HG03571 (cell line): Measurements from ENCODE around the gene ZNF559.
"Not testable (repeated sequence)": the region's sequence is repeated elsewhere in the genome, so short reads cannot be mapped to it uniquely, and the experiment has no call there.

Source experiments
- ATAC-seq: cut with Tn5 transposase; IDR thresholded peaks from one replicate; pipeline ENCODE4 v1.9.1; 2021; ENCODE audit not compliant: unreplicated experiment

The ZNF559 gene

GRCh38 chr19:9323919-9324583 lies at the start of gene ZNF559:
ZNF559 (plus strand) TSS chr19:9324179; CDS start chr19:9338550, 14,371 bp downstream.
- ATAC-seq = peak; percentile 95

- ATAC-seq = not testable (repeated sequence)
These were observed 40.5 kb upstream of the ZNF559 start for GRCh38 chr19:9283485-9283884.

GRCh38 chr19:9289231-9289884 lies 34.6 kb upstream of the ZNF559 start:
- no peak for ATAC-seq

DNA sequence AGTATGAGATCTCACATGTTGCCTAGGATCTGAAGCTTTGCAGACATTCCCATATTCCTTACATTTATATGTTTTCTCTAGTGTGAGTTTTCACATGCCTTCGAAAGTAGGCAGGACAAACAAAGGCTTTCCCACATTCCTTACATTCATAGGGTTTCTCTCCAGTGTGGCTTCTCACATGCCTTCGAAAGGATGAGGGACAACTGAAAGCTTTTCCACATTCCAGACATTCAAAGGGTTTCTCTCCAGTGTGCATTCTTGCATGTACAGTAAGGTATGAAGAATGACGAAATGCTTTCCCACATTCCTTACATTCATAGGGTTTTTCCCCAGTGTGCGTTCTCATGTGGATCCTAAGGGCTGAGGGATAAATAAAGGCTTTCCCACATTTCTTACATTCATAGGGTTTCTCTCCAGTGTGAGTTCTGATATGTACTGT lies 28.5 kb upstream of the ZNF559 start:
- ATAC-seq = no peak

GRCh38 chr19:9296336-9296735 lies 27.6 kb upstream of the ZNF559 start:
- no peak for ATAC-seq

DNA sequence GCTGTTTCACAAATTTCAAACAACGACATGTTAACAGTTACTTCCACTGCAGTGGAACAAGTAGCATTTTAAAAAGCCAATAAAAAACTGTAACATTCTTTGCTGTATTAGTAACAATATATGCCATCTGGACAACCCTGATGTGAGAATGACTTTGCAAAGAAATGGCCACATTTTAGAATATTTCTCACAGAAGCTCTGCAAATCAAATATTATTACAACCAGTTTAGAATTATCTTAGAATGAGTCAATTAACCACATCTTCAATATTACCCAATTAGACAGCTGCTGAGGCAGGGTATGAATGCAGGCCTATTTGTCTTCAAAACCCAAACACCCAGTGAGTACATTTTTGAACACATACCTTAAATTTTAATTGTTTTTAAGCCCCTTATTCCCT lies 17.5 kb upstream of the ZNF559 start:
- ATAC-seq = no peak

- no peak for ATAC-seq
These were observed 15.7 kb upstream of the ZNF559 start for GRCh38 chr19:9308091-9308770.

DNA sequence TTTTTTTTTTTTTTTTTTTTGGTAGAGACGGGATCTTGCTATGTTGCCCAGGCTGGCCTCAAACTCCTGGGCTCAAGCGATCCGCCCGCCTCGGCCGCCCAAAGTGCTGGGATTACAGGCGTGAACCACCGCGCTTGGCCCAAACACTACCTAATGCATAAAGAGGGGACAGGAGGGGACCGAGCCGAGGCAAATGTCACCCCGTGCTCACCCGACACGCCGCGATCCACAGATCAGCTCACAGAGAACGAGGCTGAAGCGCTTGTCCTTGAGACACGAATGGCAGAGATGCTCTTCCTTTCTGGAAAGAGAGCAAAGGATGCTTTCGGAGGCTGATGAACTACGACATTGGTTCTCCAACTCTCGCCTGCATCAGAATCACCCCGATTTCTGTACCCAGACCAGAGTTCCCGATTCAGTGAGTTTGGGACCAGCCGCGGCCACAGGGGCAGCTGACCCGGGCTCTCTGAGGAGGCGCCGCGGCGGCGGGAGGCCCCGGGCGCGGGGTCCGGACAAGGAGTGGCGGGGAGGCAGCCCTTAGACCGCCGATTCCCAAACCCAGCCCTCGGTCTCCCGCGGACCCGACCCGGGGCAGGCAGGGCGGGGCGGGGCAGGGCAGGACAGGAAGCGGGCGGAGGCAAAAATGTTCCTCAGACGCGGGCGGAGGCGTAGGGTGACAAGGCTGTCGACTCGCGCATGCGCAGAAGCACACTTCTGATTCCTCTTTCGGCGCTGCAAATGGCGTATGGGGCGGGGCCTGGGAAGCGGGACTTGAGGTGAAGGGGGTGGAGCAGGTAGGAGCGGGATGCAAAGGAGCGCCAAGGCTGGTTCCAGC lies 14.6 kb upstream of the ZNF559 start, which contains the start of gene ZNF699:
Gene ZNF699, minus strand, starts transcription at position 700 of the 835 bp plus-strand sequence. CDS start 4,719 bp downstream, outside the sequence.
- peak; percentile 88 for ATAC-seq

DNA sequence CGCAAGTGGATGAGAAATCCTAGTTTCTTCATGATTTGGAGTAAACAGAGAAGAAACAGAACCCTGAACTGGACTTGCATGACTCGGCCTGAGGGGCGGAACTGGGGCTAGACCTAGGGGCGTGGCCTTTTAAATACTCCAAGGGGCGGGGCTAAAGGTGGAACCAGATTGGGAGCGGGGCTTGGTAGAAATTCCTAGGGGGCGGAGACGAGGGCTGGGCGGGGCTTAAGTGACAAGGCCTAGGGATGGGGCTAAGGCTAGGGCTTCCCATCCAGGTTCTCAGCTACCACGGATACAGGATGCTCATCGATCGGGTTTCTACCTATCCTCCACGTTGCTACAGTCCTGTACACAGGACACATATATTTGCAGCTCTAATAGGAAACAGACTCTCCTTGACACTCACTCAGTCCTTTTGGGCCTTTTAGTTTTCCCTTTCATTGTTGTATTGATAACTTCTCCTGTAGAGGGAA lies 14.0 kb upstream of the ZNF559 start:
- peak; percentile 57 for ATAC-seq

DNA sequence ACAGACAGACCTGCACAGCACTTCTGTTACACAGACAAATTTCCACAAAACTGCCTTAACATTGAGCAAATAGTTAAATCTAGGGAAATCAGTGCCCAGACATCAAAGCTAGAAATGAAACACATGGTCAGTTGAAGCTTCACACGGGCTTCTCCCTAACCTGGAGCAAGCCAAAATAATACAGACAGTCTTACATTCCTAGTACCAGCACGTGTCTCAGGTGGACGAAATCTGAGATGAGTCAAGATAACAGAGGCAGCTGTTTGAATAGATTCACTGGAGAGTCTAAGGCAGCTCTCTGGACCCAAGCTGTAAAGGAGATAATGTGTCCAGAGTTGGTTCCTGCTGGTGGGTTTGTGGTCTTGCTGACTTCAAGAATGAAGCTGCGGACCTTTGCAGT lies 10.2 kb upstream of the ZNF559 start:
- ATAC-seq = no peak

GRCh38 chr19:9321338-9321737 lies 2.6 kb upstream of the ZNF559 start:
- ATAC-seq = no peak

GRCh38 chr19:9321756-9322155 lies 2.2 kb upstream of the ZNF559 start:
- ATAC-seq = not testable (repeated sequence)

DNA sequence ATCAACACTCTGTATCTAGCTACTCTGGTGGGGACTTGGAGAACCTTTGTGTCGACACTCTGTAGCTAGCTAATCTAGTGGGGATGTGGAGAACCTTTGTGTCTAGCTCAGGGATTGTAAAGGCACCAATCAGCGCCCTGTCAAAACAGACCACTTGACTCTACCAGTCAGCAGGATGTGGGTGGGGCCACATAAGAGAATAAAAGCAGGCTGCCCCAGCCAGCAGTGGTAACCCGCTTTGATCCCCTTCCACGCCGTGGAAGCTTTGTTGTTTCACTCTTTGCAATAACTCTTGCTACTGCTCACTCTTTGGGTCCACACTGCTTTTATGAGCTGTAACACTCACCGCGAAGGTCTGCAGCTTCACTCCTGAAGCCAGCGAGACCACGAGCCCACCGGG lies 1.8 kb upstream of the ZNF559 start:
- ATAC-seq = not testable (repeated sequence)

DNA sequence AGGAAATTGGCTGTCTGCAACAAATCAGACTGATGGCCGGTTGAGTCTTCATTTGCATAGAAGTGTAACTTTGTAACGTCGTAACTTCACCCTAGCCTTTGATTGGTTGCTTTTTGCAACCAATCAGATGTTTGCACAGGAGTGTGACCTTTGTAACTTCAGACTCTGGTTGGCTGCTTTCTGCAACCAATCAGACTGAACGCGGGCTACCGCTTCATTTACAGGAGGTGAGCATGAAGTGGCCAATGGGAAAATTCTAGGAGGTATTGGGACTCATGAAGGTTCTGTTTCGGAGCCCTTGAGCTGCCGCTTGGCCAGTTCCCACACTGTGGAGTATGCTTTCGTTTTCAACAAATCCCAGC lies 441 bp upstream of the ZNF559 start:
- ATAC-seq = peak; percentile 24

DNA sequence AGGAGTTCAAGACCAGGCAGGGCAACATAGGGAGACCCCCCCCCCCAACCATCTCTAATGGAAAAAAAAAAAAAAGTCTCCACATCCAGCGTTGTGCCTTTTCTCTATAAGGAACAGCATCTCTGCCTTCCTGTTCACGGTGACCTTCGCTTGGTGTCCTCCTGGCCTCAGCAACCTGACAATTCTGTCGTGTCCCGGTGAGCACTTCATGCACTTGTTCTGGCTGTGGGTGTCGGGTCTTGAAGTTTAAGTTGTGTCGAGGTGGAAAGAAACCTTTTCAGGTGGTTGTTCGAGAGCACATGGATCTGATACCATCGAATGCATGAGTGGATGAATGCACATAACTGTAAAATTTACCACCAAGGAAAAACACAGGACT lies 594 bp downstream of the ZNF559 start:
- no peak for ATAC-seq

DNA sequence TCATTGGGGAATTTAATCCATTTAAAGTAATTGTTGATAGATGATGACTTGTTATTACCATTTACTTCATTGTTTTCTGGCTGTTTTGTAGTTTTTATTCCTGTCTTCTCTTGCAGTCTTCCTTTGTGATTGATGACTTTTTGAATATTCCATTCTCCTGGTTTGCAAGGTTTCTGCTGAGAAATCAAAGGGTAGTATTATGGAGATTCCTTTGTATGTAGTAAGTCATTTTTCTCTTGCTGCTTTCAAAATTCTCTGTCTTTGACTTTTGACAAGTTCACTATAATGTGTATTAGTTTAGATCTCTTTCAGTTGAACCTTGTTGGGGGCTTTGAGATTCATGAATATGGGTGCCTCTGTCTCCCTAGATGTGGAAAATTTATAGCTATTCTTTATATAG lies 6.0 kb downstream of the ZNF559 start:
- no peak for ATAC-seq

DNA sequence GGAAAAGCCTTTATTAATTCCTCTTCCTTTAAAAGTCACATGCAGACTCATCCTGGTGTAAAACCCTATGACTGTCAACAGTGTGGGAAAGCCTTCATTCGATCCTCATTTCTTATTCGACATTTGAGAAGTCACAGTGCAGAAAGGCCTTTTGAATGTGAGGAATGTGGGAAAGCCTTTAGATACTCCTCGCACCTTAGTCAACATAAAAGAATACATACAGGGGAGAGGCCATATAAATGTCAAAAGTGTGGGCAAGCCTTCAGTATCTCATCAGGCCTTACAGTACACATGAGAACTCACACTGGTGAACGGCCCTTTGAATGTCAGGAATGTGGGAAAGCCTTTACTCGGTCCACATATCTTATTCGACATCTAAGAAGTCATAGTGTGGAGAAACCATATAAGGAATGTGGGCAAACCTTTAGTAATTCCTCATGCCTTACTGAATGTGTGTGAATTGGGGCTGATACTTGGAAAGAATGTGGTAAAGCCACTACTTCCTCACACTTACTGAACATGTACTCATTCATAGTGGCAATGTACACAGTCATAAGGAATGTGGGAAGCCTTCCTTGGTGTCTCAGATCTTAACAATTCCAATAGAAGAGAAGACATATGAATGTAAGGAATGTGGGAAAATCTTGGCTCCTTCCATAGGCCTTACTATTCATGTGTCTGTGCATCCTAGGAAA lies 18.8 kb downstream of the ZNF559 start:
- no peak for ATAC-seq

DNA sequence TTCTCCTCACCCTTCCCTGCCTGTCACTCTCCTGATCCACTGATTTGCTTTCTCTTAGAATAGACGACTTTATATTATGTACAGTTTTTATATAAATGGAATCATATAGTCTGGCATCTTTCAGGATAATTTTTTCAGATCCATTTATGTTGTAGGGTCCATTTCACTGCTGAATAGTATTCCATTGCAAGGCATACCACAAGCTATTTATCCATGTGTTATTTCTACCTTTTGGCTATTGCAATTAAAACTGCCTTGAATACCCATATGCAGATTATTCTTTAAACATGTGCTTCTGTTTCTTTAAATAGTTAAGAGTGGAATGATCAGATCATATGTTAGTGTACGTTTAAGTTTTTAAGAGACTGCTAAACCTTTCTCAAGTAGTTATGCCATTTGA lies 21.0 kb downstream of the ZNF559 start:
- no peak for ATAC-seq

GRCh38 chr19:9348253-9348652 lies 24.3 kb downstream of the ZNF559 start:
- no peak for ATAC-seq

- no peak for ATAC-seq
These were observed 24.7 kb downstream of the ZNF559 start for GRCh38 chr19:9348671-9349070.
